GM19468 (cell line): ENCODE results near the gene CCR5.
A peak's percentile ranks its signal among the peaks of the same experiment; 100 is the strongest.
"Not testable (repeated sequence)": the region's sequence is repeated elsewhere in the genome, so short reads cannot be mapped to it uniquely, and the experiment has no call there.

Source experiments
- ATAC-seq: cut with Tn5 transposase; IDR thresholded peaks from one replicate; pipeline ENCODE4 v1.9.1; 2021; ENCODE audit warnings: mild to moderate bottlenecking, moderate library complexity, moderate number of reproducible peaks; ENCODE audit not compliant: unreplicated experiment; ENCODE audit errors: extremely low read depth

Gene CCR5

DNA sequence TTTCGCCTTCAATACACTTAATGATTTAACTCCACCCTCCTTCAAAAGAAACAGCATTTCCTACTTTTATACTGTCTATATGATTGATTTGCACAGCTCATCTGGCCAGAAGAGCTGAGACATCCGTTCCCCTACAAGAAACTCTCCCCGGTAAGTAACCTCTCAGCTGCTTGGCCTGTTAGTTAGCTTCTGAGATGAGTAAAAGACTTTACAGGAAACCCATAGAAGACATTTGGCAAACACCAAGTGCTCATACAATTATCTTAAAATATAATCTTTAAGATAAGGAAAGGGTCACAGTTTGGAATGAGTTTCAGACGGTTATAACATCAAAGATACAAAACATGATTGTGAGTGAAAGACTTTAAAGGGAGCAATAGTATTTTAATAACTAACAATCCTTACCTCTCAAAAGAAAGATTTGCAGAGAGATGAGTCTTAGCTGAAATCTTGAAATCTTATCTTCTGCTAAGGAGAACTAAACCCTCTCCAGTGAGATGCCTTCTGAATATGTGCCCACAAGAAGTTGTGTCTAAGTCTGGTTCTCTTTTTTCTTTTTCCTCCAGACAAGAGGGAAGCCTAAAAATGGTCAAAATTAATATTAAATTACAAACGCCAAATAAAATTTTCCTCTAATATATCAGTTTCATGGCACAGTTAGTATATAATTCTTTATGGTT lies at the start of gene CCR5:
TSS of gene CCR5 (plus strand) at position 108 of the 680 bp plus-strand sequence. CDS start 1,957 bp downstream, outside the sequence.
- ATAC-seq = no peak

DNA sequence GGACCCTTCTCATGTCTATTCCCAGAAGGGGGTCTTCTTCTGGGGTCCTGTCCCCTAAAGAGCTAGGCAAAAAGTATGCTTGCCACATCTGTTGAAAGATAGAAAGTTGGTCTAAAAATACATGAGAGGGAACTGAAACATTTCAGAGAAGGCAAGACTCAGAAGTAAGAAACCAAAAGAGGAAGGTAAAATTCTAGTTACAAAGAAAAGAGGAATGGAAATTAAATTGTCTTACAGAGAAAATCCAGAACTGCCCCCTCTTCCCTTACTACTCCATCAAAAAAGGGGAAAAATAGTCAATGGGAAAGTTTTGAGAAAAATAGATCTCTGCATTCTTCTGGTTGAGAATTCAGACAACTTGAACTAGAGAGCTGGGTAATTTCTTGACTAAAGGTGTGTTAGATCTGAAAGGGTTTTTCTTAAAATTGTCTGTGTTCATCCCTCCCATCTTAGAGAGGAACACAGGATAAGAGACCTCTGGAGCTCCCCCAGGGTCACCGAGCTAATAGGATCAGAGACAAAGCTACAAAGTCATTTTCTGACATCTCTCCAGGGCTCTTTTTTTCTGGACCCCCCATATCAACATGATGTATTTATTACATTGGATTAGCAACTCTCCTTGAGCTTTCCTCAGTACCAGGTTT lies 49.2 kb upstream of the CCR5 start:
- no peak for ATAC-seq

DNA sequence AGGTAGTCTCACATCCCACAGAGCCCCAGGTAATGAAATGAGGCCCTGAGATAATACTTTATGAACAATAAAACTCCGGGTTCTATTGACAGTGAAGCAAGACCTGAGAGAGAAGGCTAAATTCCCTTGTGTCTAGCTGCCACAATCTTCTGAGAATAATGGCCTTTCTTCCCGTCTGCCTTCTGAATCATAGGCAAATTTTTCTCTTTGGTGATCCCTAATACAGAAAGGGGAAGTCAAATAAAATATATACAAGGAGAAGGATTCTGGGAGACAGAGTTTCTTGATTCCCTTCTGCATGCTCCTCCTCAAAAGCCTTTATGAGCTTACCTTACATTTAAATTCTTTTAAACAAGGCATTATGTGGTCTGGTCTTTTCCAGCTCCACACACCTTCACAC lies 46.7 kb upstream of the CCR5 start:
- ATAC-seq = no peak

DNA sequence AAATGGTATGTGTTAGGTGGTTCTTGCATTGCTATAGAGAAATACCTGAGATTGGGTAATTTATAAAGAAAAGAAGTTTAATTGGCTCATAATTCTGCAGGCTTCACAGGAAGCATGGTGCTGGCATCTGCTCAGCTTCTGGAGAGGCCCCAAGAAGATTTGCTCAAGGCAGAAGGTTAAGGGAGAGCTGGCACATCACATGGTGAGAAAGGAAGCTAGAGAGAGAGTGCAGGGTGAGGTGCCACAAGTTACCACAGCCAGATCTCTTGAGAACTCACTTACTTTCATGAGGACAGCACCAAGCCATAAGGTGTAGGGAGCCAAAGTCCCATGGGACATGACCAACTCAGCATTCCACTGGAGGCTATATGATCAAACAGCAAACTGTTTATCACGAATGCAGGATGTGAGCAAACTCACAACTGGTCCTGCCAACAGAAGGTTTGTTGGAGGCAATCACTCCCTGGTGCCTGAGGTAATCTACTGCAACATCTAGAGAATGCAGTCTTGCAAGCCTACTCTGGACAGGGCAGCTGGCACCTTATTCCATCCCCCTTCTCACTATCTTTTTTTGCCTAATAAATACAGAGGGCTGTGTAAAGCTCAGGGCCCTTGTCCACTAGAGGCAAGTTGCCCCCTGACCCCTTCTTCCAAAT lies 45.0 kb upstream of the CCR5 start:
- no peak for ATAC-seq

DNA sequence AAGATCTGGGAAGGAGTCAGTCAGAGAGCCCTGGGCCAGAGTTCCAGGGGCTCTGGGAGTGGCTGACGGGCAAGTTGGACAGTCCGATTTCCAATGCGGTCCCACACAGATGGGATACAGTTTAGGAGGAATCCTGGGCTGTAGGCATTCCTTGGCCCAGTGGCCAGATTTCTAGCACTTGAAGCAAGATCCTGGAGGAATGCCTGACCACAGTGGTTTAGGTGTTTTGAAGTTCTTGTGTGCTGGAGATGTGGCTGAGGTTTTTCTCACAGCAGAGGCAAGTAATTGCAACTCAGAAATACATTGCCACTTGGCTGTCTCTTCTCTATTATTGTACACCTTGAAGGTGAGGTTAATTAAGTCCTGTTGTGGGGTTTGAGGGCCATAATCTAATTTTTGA lies 40.1 kb upstream of the CCR5 start:
- not testable (repeated sequence) for ATAC-seq

DNA sequence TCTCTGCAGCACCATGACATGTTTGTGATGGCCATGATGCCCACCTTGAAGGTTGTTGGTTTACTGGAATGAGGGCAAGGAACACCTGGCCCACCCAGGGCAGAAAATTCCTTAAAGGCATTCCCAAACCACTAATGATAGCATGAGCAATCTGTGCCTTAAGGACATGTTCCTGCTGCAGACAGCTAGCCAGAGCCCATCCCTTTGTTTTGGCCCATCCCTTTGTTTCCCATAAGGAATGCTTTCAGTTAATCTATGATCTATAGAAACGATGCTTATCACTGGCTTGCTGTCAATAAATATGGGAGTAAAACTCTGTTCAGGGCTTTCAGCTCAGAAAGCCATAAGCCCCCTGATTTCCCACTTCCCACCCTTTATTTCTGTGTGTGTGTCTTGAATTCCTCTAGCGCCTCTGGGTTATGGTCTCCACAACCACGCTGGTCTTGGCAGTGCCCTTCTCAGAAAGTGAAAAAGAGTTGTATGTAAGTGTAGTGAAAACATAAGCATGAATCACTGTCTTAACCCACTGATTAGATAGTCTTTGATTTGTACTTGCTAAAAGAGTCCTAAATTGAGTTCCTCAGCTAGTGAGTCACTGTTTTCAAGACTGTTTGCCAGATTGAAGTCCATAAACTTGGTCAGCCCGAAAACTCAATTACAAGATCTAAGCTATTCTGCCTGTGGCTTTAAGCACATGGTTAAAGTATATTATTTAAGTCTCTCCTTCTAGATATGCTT lies 35.8 kb upstream of the CCR5 start:
- ATAC-seq = no peak

DNA sequence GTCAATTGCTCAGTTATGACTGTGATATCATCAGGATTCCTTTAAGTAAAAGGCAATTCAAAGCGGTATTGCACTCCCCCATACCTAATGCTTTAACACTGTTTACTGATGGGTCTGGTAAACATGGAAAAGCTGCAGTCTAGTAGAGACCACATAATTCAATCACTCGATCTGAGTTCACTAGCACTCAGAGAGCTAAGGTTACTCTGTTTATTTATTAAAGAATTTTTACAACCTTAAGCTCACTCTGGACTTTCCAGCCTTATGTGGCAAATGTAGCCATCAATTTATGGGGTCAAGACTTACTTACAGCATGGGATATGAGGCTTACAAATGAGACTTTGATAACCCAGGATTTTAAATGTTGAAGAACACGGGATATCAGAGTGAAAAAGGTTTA lies 35.2 kb upstream of the CCR5 start:
- no peak for ATAC-seq

DNA sequence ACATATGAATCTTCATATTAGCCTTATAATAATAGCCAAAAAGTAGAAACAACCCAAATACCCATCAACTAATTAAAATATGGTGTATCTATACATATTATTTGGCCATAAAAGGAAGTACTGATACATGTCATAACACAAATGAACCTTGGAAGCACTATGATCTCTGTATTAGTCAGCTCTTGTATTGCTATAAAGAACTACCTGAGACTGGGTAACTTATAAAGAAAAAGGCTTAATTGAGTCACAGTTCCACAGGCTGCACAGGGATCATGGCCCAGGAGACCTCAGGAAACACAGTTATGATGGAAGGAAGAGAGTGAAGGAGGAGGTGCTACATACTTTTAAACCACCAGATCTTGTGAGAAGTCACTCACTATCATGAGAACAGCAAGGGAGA lies 32.8 kb upstream of the CCR5 start:
- ATAC-seq = no peak

DNA sequence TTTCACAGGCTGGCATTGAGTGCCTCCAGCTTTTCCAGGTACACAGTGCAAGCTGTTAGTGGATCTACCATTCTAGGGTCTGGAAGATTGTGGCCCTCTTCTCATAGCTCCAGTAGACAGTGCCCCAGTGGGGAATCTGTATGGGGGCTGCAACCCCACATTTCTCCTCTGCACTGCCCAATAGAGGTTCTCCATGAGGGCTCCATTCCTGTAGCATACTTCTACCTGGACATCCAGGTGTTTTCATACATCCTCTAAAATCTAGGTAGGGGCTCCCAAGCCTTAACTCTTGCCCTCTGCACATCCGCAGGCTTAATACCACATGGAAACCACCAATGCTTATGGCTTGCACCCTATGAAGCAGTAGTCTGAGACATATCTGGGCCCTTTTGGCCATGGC lies 31.9 kb upstream of the CCR5 start:
- no peak for ATAC-seq

DNA sequence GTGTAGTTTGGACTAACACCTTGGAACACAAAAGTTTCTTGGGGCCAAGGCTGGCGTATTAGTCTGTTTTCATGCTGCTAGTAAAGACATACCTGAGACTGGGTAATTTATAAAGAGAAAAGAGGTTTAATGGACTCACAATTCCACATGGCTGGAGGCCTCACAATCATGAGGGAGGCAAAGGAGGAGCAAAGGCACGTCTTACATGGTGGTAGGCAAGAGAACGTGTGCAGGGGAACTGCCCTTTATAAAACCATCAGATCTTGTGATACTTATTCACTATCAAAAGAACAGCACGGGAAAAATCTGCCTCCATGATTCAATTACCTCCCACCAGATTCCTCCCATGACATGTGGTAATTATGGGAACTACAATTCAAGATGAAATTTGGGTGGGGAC lies 26.3 kb upstream of the CCR5 start:
- ATAC-seq = no peak

DNA sequence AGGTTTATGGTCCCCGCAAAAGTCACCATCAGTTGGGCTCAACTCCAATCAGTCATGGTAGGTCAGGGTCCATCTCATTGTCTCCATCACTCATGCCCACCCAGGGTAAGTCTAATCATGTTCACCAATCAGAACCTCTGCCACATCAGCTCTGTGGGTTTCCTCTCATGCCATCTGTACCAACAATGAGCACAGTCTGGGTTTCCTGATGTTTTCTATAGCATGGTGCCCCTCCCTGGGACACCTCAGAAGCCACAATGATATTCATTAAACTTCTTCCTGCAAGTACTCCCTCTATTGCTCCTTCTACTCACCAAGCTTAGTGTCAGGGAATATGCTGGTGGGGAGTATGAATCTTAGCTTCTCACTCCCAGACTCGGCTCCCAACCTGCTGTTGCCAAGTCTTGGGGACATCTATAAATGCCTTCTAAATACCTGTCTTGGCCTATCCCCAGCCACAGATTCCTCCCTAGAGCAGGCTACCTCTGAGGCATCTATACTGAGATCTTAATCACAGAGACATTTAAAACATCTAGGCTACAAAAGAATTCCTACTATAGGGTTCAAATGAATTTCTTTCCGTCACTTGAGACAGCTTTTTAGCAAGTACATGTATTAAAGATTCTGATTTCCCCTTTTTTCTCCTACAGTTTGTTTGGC lies 21.8 kb upstream of the CCR5 start:
- no peak for ATAC-seq

DNA sequence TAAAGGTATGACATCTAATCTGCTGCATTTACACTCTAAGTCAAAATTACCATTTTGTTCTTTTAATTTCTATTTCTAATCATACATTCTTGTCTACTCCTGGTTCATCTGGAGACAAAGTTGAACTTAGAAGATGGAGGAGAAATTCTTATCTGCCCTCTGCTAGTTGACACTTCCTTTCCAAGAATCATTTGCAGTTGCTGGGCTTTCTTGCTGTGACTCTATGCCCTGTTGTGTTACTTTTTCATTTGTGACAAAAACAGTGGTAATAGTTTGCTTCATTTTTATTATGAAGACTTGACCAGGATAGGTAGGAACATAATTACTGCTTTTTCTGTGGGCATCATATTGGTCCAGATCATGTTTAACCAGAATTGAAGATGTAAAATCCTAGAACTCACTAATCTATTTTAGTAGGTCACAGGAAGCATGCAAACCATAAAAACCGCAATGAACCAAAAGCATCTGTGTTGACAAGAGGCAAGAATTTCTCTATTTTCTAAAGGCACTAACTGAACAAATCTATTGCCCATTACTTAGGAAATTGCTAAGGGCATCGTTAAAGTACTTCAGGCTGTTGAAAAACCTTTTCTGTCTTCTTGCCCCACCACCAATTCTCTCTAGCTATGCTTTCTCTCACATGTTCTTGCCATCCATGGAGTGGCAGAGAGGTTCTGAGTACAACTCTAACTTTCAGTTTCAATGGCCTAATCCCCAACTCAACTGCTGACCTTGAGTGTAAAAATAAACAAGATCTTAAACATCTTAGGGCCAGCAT lies 21.1 kb upstream of the CCR5 start:
- ATAC-seq = peak; percentile 59

DNA sequence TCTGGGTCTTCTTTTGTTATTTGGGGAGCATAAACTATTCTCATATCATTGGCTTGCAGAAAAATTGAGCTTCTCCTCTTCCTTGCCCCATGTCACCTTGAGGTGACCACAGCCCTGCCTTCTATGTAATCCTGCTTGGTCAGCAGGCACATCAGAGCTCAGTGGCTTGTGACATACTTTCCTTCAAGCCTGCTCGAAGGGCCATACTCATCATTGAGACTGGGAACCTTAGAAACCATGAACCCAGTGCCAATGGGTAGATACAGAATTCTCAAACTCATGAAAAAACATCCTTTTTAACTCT lies 20.5 kb upstream of the CCR5 start:
- ATAC-seq = no peak

DNA sequence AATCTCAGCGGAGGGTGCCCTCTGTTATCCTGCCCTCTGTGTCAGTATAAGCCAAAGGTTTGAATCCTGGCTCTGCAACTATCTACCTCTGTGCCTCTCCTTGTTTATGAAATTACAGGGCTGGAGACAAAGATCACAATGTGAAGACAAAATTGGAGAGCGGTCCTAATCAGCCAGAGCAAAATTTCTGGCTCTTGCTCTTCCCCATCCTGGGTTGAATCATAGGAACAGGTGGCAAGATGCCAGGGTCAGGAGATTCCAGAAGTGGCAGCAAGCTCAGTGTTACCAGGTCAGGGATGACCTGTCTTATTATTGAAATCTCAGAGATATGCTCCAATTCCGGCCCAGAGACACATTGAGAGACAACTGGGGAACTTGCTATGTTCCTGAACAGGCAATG lies 19.1 kb upstream of the CCR5 start:
- ATAC-seq = no peak

DNA sequence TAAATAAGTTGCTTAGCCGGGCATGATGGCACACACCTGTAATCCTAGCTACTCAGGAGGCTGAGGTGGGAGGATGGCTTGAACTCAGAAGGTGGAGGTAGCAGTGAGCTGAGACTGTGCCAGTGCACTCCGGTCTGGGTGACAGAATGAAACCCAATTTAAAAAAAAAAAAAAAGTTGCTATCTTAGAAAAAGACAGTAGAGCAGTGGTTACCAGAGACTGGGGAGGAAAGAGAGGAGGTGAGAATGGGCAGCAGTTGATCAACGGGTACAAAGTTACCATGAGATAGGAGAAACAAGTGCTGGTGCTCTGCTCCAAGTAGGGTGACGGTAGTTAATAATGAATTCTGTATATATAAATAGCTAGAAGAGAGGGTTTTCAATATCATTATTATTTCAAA lies 17.7 kb upstream of the CCR5 start:
- no peak for ATAC-seq

DNA sequence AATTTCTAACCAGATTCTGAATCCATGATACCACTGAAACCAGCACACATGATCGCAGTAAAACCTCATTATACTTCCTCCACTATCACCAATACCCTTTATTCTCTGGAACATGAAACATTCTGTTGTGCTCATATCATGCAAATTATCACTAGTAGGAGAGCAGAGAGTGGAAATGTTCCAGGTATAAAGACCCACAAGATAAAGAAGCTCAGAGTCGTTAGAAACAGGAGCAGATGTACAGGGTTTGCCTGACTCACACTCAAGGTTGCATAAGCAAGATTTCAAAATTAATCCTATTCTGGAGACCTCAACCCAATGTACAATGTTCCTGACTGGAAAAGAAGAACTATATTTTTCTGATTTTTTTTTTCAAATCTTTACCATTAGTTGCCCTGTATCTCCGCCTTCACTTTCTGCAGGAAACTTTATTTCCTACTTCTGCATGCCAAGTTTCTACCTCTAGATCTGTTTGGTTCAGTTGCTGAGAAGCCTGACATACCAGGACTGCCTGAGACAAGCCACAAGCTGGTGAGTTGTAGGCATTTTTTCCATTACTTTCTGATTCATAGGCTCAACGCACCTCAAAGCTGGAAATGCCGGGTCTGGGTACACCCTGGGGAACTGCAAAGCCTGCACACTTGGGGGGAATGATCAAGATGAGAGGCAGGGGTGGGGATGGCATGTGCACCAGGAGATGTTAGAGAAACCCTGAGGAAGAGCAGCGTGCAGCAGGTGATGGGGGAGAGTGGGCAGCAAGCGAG lies 16.9 kb upstream of the CCR5 start, which contains the start of gene CCR2:
TSS of gene CCR2 (plus strand) at position 465 of the 764 bp plus-strand sequence. CDS start 3,417 bp downstream, outside the sequence.
- ATAC-seq = no peak

DNA sequence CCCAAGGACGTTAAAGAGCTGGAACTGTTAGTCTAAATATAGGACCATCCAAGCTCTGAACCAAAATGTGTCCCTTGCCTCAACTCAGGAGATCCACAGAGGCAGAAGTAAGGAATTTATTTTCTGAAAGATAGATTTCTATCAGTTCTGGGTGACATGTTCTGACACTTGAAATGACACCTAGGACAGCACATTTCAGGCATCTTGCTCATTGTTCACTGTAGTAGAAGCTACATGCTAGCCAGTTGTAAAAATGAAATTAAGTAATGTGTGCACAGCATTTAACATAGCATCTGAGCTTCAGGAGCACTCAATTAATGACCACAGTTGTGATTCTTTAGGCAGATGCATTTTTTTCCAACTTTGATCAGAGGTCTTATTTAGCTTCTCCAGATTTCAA lies 16.3 kb upstream of the CCR5 start:
- ATAC-seq = no peak

DNA sequence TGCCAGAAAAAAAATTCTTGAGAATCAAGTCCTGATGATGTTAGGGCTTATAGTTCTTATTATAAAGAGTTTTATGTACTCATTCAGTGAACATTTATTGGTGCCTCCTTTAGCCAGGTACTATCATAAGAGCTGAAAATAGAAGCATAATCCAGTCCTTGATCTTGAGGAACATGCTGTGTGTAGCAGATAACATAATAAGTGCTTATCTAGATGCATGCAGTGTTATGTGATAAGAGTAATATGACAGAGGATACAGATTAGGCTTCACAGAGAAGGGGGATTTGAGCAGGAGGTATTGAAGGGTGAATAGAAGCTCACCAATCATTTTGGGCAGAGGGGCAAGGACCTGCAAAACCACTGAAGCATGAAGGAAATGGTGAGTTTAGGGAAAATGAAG lies 15.8 kb upstream of the CCR5 start:
- no peak for ATAC-seq

DNA sequence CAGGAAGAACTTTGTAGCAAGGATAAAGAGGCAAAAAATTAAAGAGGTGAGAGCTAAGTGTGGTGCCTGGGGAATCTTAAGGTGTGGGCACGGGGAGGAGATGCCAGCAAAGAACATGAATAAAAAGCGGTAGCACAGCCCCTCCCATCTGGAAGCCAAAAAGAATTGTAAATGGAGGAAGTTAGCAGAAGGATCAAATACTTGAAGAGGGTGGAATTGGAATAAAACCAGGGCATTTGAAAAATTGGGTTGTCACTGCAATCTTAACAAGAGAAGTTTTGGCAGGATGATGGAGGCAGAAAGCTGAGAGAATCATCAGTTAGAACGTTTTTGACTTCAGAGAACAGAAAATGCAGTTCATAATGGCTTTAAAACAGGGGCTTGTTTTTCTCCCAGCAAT lies 14.5 kb upstream of the CCR5 start:
- no peak for ATAC-seq
